Measurements from ENCODE around the gene PLOD3. TPM values are rescaled to one million over a fixed set of nuclear protein-coding genes. Genes with fewer than 3 reads are reported as not detected.

Gene PLOD3
- total RNA-seq, 1 experiment from 2014 or later, result 48.3 TPM

GRCh38 chr7:101179713-101180112 is 37.7 kb downstream of the PLOD3 start:
- H3K36me3 Mint-ChIP-seq, result no peaks in the 10 kb centered on the region
- no peak for TF ChIP-seq ZNF232 (CRISPR knock-in tag; IDR thresholded peaks at IDR 0.05)
- TF ChIP-seq ERG (CRISPR knock-in tag; IDR thresholded peaks at IDR 0.05), result no peak
- no peak for TF ChIP-seq ZNF671 (CRISPR knock-in tag; IDR thresholded peaks at IDR 0.05)
- TF ChIP-seq NR1H2 (CRISPR knock-in tag; IDR thresholded peaks at IDR 0.05), result no peak
- no peak for TF ChIP-seq TCF7 (CRISPR knock-in tag; IDR thresholded peaks at IDR 0.05; ENCODE audit: low read depth)
- TF ChIP-seq ZNF425 (CRISPR knock-in tag; conservative IDR thresholded peaks at IDR 0.05), result no peak
- no peak for TF ChIP-seq MAX (CRISPR knock-in tag; IDR thresholded peaks at IDR 0.05)
- H3K9me3 Mint-ChIP-seq, result no peaks in the 10 kb centered on the region
- no peak overlapping the region for H3K27ac Mint-ChIP-seq
- peak overlapping the region; percentile 73 for H3K4me3 Mint-ChIP-seq
- ChIA-PET CTCF (interaction anchor here (0.9 to 3.1 kb wide), 5 partner anchors 13 to 103 kb away, joined by 3 to 31 read pairs (median 4); partner anchors contain the start of gene VGF), POLR2A (no interaction called here)
- DNase-seq (ENCODE audit: low spot score) (peak; percentile 30), ATAC-seq (no peak; the same call in 1 of the 2 replicates)
- peaks cover 80% of the 10 kb centered on the region for H3K27me3 Mint-ChIP-seq (ENCODE audit: low read depth)
- peaks cover 15% of the 10 kb centered on the region for H3K4me1 Mint-ChIP-seq

GRCh38 chr7:101179117-101179516 is 38.3 kb downstream of the PLOD3 start:
- H3K27me3 Mint-ChIP-seq (ENCODE audit: low read depth), result peaks cover 84% of the 10 kb centered on the region
- peaks cover 18% of the 10 kb centered on the region for H3K4me1 Mint-ChIP-seq
- no peaks in the 10 kb centered on the region for H3K9me3 Mint-ChIP-seq
- ATAC-seq, result peak; percentile 4; the same call in 1 of the 2 replicates
- no peak for TF ChIP-seq ZNF425 (CRISPR knock-in tag; conservative IDR thresholded peaks at IDR 0.05)
- no peak for TF ChIP-seq GRHL2 (CRISPR knock-in tag; IDR thresholded peaks at IDR 0.05; ENCODE audit: insufficient replicate concordance, severe bottlenecking)
- no peak for TF ChIP-seq NR1H2 (CRISPR knock-in tag; IDR thresholded peaks at IDR 0.05)
- no peak for TF ChIP-seq CBFB (CRISPR knock-in tag; IDR thresholded peaks at IDR 0.05; ENCODE audit: low read depth)
- TF ChIP-seq PRDM15 (CRISPR knock-in tag; IDR thresholded peaks at IDR 0.05), result peak; percentile 54; the same call in 1 of the 2 replicates
- no peak for TF ChIP-seq E2F4 (CRISPR knock-in tag; IDR thresholded peaks at IDR 0.05; ENCODE audit: borderline replicate concordance, low read depth)
- ChIA-PET POLR2A (interaction anchor here (0.6 to 0.7 kb wide), 2 partner anchors 65 to 92 kb away, joined by 4 to 10 read pairs; no protein-coding TSS in a partner anchor), CTCF (interaction anchor here (0.6 to 6.9 kb wide), 8 partner anchors 8 to 56 kb away, joined by 3 to 78 read pairs (median 4); partner anchors contain the start of genes SERPINE1 and VGF)
- no peaks in the 10 kb centered on the region for H3K36me3 Mint-ChIP-seq
- peak overlapping the region; percentile 73 for H3K4me3 Mint-ChIP-seq
- peak; percentile 43 for DNase-seq (ENCODE audit: low spot score)
- no peak overlapping the region for H3K27ac Mint-ChIP-seq

Data from WTC11 (cell line).